Smooth muscle cell of the pulmonary artery (primary cell): ENCODE results near the gene POLH. TPM values are rescaled to one million over a fixed set of nuclear protein-coding genes. Genes with fewer than 3 reads are reported as not detected.

Experiments
- total RNA-seq: library from RNA; depleted of rRNA; stranded (reverse); fragments of >200 nt; gene quantifications from 2 replicates; pipeline ENCODE4 v1.2.3, GENCODE V29; 2014

The POLH gene
- 25.6 and 28.0 TPM in 2 replicates for total RNA-seq

DNA sequence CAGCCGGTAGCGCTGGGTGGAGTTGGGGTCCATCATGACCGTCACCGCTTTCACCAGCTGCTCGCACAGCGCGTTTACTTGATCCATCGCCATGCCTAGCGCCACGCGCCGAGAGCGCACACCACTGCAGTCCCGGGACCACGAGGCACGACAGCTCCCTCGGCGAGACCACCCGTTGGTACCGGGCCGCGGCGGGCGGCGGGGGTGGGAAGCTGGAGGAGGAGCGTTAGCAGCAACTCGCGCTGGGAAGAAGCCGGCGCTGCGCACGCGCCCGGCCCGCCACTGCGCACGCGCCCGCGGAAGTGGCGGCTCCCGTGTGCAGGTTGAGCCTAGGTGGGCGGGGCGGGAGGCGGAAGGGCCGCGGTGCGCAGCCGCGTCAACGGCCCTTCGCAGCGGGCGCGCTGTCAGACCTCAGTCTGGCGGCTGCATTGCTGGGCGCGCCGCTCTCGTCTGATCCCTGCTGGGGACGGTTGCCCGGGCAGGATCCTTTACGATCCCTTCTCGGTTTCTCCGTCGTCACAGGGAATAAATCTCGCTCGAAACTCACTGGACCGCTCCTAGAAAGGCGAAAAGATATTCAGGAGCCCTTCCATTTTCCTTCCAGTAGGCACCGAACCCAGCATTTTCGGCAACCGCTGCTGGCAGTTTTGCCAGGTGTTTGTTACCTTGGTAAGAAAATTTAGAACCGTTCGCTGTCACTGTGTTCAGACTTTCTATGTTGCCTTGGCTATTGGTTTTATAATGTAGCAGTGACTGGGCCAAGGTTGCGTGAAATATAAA lies at the start of gene POLH, which contains the start of gene XPO5:
POLH (plus strand) TSS at position 414 of the 780 bp plus-strand sequence. CDS start 6,135 bp downstream, outside the sequence.
XPO5 (minus strand) TSS at position 267 of the 780 bp plus-strand sequence; CDS start at position 93, 174 bp downstream.

DNA sequence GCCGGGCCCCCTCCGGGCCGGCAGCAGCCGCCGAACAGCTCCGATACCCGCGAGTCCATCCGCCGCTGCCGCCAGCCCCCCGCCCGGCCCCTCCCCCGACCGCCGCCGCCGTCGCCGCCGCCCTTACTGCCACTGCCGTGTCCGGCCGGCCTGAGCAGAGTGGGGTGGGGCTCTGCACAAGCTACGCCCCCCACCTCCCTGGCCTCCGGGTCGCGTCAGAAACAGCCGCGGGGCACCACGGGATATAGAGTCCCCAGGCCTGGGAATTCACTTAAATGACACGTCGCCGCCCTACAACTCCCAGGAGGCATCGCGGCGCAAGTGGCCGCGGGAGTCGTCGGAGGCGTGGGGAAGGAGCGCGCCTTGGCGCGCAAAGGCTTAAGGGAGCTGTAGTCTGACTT lies 53.1 kb downstream of the POLH start, which contains the start of gene GTPBP2:
GTPBP2 (minus strand) TSS at position 161 of the 401 bp plus-strand sequence; CDS start at position 59, 102 bp downstream.

GRCh38 chr6:43635387-43636307 lies 59.7 kb downstream of the POLH start, which contains the start of gene MAD2L1BP:
Gene MAD2L1BP, plus strand, starts transcription at chr6:43635840. Its CDS starts 36 bp downstream, at chr6:43635876.

DNA sequence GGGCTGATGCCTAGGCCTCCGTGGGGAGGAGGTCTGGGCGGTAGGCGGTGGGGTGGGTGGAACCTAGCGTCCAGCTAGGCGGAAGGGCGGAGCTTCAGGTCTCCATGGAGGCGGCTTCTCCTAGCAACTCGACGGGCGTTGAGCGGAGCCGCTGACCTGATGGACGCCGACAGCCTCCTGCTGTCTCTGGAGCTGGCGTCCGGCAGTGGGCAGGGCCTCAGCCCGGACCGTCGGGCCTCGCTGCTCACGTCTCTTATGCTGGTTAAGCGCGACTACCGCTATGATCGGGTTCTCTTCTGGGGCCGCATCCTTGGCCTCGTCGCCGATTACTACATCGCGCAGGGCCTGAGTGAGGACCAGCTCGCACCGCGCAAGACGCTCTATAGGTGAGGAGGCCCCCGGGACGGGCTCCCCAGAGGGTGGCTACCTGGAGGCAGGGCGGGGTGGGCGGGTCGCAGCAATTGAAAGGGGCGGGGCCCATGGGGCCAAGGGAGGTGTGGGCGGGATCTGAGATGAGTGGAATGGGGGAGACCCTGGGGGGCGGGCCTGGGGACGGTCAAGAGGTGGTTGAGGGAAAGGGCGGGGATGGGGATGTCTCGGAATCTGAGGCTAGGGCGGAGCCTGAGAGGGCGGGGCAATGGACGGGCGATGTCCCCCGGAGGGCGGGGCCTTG lies 69.1 kb downstream of the POLH start, which contains the start of gene RSPH9:
RSPH9 (plus strand) TSS at position 97 of the 673 bp plus-strand sequence; CDS start at position 160, 63 bp downstream.

Other genes with a start within 250 kb of the POLH start
- gene ZNF318, start 206.5 kb upstream of the POLH start, total RNA-seq, result 8.0 and 9.5 TPM in 2 replicates
- 24.1 and 30.9 TPM in 2 replicates for gene ABCC10, start 148.6 kb upstream of the POLH start, total RNA-seq
- 0.20 and 0.86 TPM in 2 replicates for gene DLK2, start 120.6 kb upstream of the POLH start, total RNA-seq
- gene TJAP1, start 98.6 kb upstream of the POLH start, total RNA-seq, result 9.6 and 13.7 TPM in 2 replicates
- gene LRRC73, start 65.8 kb upstream of the POLH start, total RNA-seq, result 0.78 and 1.4 TPM in 2 replicates
- gene YIPF3, start 59.3 kb upstream of the POLH start, total RNA-seq, result 105 and 112 TPM in 2 replicates
- gene POLR1C, start 59.1 kb upstream of the POLH start, total RNA-seq, result 16.6 and 24.9 TPM in 2 replicates
- 23.3 and 36.7 TPM in 2 replicates for gene XPO5, start 147 bp upstream of the POLH start, total RNA-seq
- 63.2 and 80.7 TPM in 2 replicates for gene GTPBP2, start 53.1 kb downstream of the POLH start, total RNA-seq
- 12.5 and 13.9 TPM in 2 replicates for gene MAD2L1BP, start 59.7 kb downstream of the POLH start, total RNA-seq
- gene RSPH9, start 68.9 kb downstream of the POLH start, total RNA-seq, result 0.83 and 1.3 TPM in 2 replicates
- 26.7 and 32.8 TPM in 2 replicates for gene MRPS18A, start 111.6 kb downstream of the POLH start, total RNA-seq
- 623 and 855 TPM in 2 replicates for gene VEGFA, start 194.0 kb downstream of the POLH start, total RNA-seq